ENCODE measurements around the gene COL6A1.

GRCh38 chr21:45986316-45987051, 4.9 kb downstream of the COL6A1 start:
- TF ChIP-seq CTCF (IDR thresholded peaks at IDR 0.05) (no peak), EP300 (IDR thresholded peaks at IDR 0.05) (no peak), POLR2A (IDR thresholded peaks at IDR 0.05) (no peak)
